Uterus (tissue), 4 donors: ENCODE results near the gene LYRM4. TPM values are rescaled to one million over a fixed set of nuclear protein-coding genes. Genes with fewer than 3 reads are reported as not detected.
A peak's percentile ranks its signal among the peaks of the same experiment; 100 is the strongest.

Experiments used
- DNase-seq, 2 donors: peaks; one replicate each; pipeline ENCODE4 v3.0.0-alpha.2; 2019 to 2020
- H3K27ac ChIP-seq, 2 donors: fragments of 200-600 bp; sonication (generic); 1 replicate in 1 of 2; 2 replicates in 1 of 2; pipeline ENCODE4 v1.5.1; 2016 to 2018
- H3K27me3 ChIP-seq, 2 donors: fragments of 200-600 bp; sonication (generic); one replicate each; pipeline ENCODE4 v1.5.1; 2018 to 2019; ENCODE audit warnings: control low read depth in 1 of 2
- H3K36me3 ChIP-seq, 2 donors: fragments of 200-600 bp; sonication (generic); one replicate each; pipeline ENCODE4 v1.5.1; 2019; ENCODE audit warnings: control low read depth in 1 of 2
- H3K4me1 ChIP-seq, 2 donors: fragments of 200-600 bp; sonication (generic); one replicate each; pipeline ENCODE4 v1.5.1; 2018 to 2019; ENCODE audit warnings: control low read depth in 1 of 2
- H3K4me3 ChIP-seq, 2 donors: fragments of 200-600 bp; sonication (generic); 1 replicate in 1 of 2; 2 replicates in 1 of 2; pipeline ENCODE4 v1.5.1; 2018 to 2019; ENCODE audit warnings: mild to moderate bottlenecking in 1 of 2
- H3K9me3 ChIP-seq, 2 donors: fragments of 200-600 bp; sonication (generic); one replicate each; pipeline ENCODE4 v1.5.1; 2019; ENCODE audit warnings: control low read depth in 1 of 2
- POLR2A ChIP-seq, 2 donors: fragments of 450-650 bp; IDR thresholded peaks; one replicate each; pipeline ENCODE4 v1.6.1; 2016; ENCODE audit warnings: antibody characterized with exemption in 2 of 2, mild to moderate bottlenecking in 1 of 2, moderate library complexity in 1 of 2
- intact Hi-C: fragments of 100-400 bp; cut with DNase I; formaldehyde crosslinking; loops from one replicate; pipeline ENCODE4 v1.15.1; 2023; ENCODE audit warnings: low total_unique reads
- total RNA-seq, 4 donors: library from RNA; depleted of rRNA in 3 of 4; stranded (reverse); fragments of >200 nt in 3 of 4; gene quantifications; one replicate each; pipeline versions ENCODE4 v1.1.0 to v1.2.4, GENCODE V29; 2014 to 2023
- TF ChIP-seq, protein P1 (sequence below), 4 experiments: fragments of 200-600 bp in 2 of 4; fragments of 450-650 bp in 2 of 4; sonication (generic) in 2 of 4; IDR thresholded peaks; one replicate each; pipeline ENCODE4 v1.5.1; 2016 to 2019; ENCODE audit warnings: antibody characterized with exemption in 4 of 4, mild to moderate bottlenecking in 2 of 4, moderate library complexity in 1 of 4
- donor health status: DM: yes; HTN: yes; CAD: no.

The LYRM4 gene
- total RNA-seq, 4 donors from 2014 or later = 3.1 to 33.0 (median 15.7) TPM

DNA sequence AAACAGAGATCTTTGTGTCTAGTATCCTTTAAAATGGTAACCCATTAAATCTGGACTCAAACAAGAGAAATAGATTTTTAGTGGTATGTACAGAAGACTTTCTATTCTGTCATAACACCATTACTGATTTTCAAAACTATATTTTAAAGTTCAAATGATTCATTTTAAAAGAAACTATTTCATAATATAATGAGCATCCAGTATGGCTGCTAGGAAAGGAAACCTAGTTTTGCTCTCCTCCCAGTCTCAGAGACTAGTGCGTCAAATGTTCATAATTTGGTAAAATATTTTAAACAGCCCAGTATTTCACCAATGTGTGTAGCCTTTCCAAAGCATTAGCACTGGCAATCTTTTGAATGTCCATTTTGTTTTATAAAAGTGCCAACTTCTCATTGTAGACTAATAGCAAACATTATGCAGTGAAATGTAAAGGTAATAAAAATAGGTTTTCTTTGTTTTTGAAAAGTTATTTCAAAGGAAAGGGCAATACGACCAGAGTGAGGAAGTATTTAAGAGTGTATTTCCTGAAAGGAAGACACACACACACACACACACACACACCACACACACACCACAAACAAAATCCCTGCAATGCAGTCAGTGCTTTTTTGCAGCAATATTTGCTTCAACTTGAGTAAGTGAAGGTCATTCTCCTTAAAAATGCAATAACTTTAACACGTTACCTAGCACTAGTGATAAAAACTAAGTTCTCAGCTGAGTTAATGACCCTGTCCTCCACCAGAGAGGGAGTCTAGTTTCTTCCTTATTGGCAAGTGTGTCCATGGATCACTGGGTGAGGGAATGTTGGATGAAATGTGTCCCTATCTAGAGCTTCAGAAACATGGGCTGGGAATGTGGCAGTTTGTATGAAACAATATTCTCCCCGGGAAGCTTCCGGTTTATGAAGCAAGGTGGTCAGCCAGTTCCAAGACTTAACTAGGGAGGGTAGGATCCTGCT is 171.0 kb downstream of the LYRM4 start:
- no peak for DNase-seq
- Histone ChIP-seq H3K27ac (no peak overlapping the region), H3K4me1 (peaks cover 0 to 3% of the 10 kb centered on the region in 2 donors), H3K36me3 (no peaks in the 10 kb centered on the region), H3K9me3 (no peaks in the 10 kb centered on the region), H3K4me3 (no peak overlapping the region), H3K27me3 (no peaks in the 10 kb centered on the region)
- TF ChIP-seq, protein P1, sequence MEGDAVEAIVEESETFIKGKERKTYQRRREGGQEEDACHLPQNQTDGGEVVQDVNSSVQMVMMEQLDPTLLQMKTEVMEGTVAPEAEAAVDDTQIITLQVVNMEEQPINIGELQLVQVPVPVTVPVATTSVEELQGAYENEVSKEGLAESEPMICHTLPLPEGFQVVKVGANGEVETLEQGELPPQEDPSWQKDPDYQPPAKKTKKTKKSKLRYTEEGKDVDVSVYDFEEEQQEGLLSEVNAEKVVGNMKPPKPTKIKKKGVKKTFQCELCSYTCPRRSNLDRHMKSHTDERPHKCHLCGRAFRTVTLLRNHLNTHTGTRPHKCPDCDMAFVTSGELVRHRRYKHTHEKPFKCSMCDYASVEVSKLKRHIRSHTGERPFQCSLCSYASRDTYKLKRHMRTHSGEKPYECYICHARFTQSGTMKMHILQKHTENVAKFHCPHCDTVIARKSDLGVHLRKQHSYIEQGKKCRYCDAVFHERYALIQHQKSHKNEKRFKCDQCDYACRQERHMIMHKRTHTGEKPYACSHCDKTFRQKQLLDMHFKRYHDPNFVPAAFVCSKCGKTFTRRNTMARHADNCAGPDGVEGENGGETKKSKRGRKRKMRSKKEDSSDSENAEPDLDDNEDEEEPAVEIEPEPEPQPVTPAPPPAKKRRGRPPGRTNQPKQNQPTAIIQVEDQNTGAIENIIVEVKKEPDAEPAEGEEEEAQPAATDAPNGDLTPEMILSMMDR (IDR thresholded peaks at IDR 0.05) = no peak
- TF ChIP-seq POLR2A (IDR thresholded peaks at IDR 0.05) = no peak
- intact Hi-C loops = no loop called here

DNA sequence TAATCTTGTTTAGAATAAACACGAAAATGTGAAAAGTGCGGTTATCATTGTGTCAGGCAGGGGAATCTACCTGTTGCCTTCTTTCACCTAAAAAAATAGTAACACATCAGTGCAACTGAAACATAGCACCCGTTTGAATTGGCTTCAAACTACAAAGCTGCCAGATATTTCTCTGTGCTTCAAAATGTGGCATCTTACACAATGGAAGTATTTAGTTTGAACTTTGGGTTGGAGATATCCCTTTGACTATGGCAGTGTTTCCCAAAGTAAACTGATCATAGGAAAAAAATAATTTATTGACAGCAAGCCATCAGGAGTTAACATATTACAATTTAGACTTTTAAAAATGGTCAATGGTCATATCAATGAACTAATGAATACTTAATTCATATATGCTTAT is 172.0 kb downstream of the LYRM4 start:
- intact Hi-C loops = no loop called here
- Histone ChIP-seq H3K27ac (no peak overlapping the region), H3K4me1 (peaks cover 0 to 3% of the 10 kb centered on the region in 2 donors), H3K27me3 (no peaks in the 10 kb centered on the region), H3K36me3 (no peaks in the 10 kb centered on the region), H3K9me3 (no peaks in the 10 kb centered on the region), H3K4me3 (no peak overlapping the region)
- TF ChIP-seq POLR2A (IDR thresholded peaks at IDR 0.05) = no peak
- DNase-seq = no peak

DNA sequence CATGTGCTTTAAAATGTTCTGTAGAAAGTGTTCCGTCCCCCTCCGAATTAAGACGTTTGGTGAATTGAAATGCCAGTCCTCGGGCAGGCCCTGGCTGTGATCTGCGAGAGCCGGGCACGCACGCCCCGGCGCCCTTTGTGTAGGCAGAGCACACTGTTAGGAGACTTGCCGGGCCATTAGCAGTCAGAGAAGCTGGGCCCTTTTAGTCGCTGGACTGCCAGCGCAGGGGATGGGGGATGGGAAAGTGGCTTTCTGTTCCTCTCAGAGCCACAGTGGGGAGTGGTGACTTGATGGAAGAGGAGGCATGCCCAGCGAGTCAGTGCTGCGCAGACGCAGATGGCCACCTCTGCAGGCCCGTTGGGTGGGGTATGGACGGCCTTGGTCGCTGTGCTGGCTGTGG is 173.4 kb downstream of the LYRM4 start:
- H3K4me1 ChIP-seq = peaks cover 0 to 3% of the 10 kb centered on the region in 2 donors

DNA sequence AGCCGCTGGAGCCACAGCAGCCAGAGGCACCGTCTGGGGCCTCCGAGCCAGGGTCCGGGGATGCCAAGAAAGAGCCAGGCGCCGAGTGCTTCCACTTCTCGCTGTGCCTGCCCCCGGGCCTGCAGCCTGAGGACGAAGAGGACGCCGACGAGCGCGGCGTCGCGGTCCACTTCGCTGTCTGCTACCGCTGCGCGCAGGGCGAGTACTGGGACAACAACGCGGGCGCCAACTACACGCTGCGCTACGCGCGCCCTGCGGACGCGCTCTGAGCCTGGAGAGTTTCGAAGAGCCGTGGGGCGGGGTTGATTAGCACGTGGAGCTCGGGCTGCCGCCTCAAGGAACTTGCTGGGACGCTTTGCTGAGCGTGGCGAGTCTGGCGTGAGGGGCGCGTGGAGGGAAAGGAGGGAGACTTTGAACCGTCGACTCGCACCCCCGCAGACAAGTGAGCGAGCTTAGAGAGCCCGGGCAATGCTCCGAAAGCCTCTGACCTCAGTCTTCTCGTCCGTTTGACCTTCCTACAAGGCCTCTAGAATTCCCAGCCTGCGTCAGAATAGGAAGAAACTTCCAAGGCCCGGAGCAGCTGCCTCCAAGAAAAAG is 174.4 kb downstream of the LYRM4 start:
- DNase-seq = no peak
- no peaks in the 10 kb centered on the region for H3K36me3 ChIP-seq
- no peak for TF ChIP-seq POLR2A (IDR thresholded peaks at IDR 0.05)
- TF ChIP-seq, protein P1 (IDR thresholded peaks at IDR 0.05) = no peak
- no peaks in the 10 kb centered on the region for H3K27me3 ChIP-seq
- peak overlapping the region; percentile 51 to 56 for H3K4me3 ChIP-seq
- no peaks in the 10 kb centered on the region for H3K9me3 ChIP-seq
- intact Hi-C loops = no loop called here
- H3K27ac ChIP-seq = peak overlapping the region in 1 of 2 donors; percentile 88
- peaks cover 0 to 3% of the 10 kb centered on the region in 2 donors for H3K4me1 ChIP-seq

More for the DNA sequence above, 173.4 kb downstream of the LYRM4 start:
- no peak overlapping the region for H3K27ac ChIP-seq
- H3K27me3 ChIP-seq = no peaks in the 10 kb centered on the region
- intact Hi-C loops = no loop called here
- H3K9me3 ChIP-seq = no peaks in the 10 kb centered on the region
- TF ChIP-seq, protein P1 (IDR thresholded peaks at IDR 0.05) = no peak
- no peak for TF ChIP-seq POLR2A (IDR thresholded peaks at IDR 0.05)
- no peaks in the 10 kb centered on the region for H3K36me3 ChIP-seq
- no peak overlapping the region for H3K4me3 ChIP-seq
- DNase-seq = no peak

DNA sequence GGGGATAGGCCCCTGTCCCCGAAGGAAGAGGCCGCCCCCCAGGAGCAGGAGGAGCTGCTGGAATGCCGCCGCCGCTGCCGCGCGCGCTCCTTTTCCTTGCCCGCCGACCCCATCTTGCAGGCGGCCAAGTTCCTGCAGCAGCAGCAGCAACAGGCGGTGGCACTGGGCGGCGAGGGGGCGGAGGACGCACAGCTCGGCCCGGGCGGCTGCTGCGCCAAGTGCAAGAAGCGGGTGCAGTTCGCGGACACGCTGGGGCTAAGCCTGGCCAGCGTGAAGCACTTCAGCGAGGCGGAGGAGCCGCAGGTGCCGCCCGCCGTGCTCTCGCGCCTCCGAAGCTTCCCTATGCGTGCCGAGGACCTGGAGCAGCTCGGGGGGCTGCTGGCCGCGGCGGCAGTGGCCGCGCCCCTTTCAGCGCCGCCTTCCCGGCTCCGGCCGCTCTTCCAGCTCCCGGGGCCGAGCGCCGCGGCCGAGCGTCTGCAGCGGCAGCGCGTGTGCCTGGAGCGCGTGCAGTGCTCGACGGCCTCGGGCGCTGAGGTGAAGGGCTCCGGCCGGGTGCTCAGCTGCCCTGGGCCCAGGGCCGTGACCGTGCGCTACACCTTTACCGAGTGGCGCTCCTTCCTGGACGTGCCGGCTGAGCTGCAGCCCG is 175.0 kb downstream of the LYRM4 start:
- Histone ChIP-seq H3K36me3 (no peaks in the 10 kb centered on the region), H3K4me1 (peaks cover 0 to 3% of the 10 kb centered on the region in 2 donors), H3K4me3 (peak overlapping the region; percentile 51 to 56), H3K27me3 (no peaks in the 10 kb centered on the region), H3K27ac (peak overlapping the region; percentile 75 to 88), H3K9me3 (no peaks in the 10 kb centered on the region)
- TF ChIP-seq, protein P1 (IDR thresholded peaks at IDR 0.05) = no peak
- TF ChIP-seq POLR2A (IDR thresholded peaks at IDR 0.05) = no peak
- DNase-seq = peak; percentile 26 to 34
- intact Hi-C loops = no loop called here
